Mucosa of descending colon (tissue), 3 donors: Measurements from ENCODE around the gene HS3ST3B1. TPM values are rescaled to one million over a fixed set of nuclear protein-coding genes. Genes with fewer than 3 reads are reported as not detected.

Source experiments
- ATAC-seq: fragments of 200-7000 bp; cut with Tn5 transposase; one replicate; pipeline ENCODE4 v1.9.1; 2020; ENCODE audit warnings: mild to moderate bottlenecking, moderate library complexity
- DNase-seq, 3 donors: peaks; one replicate each; pipeline ENCODE4 v3.0.0-alpha.2; 2020
- H3K36me3 ChIP-seq: fragments of 200-600 bp; one replicate; pipeline ENCODE4 v1.8.0; 2021; ENCODE audit warnings: low read depth, mild to moderate bottlenecking
- H3K4me1 ChIP-seq: fragments of 200-600 bp; one replicate; pipeline ENCODE4 v1.8.0; 2021; ENCODE audit warnings: low read depth, mild to moderate bottlenecking
- H3K4me3 ChIP-seq: fragments of 200-600 bp; one replicate; pipeline ENCODE4 v1.8.0; 2021; ENCODE audit warnings: mild to moderate bottlenecking
- H3K9me3 ChIP-seq: fragments of 200-600 bp; one replicate; pipeline ENCODE4 v1.8.0; 2021; ENCODE audit warnings: mild to moderate bottlenecking
- CTCF ChIP-seq: fragments of 200-600 bp; IDR thresholded peaks from one replicate; pipeline ENCODE4 v1.8.0; 2022; ENCODE audit warnings: antibody characterized with exemption, mild to moderate bottlenecking
- intact Hi-C, 2 donors: fragments of 100-400 bp; cut with DNase I in 1 of 2; cut with micrococcal nuclease in 1 of 2; formaldehyde crosslinking; loops; one replicate each; pipeline versions ENCODE4 v1.11.0 to v1.11.1; 2022; cut with DNase I, micrococcal nuclease
- total RNA-seq, 3 donors: library from RNA; stranded (reverse); fragmentation: NEBNext Ultra II Directional in 2 of 3; extraction: Animal tissue kit (Norgen Biotek cat#: 25700) in 2 of 3; gene quantifications; one replicate each; pipeline versions ENCODE4 v1.2.1 to v1.2.4, GENCODE V29; 2021 to 2023
- donor health status: DM: no; HTN: no; CAD: no; lungs with moderate emphysema.
- donor health status: DM: no; HTN: no; CAD: no.
- donor health status: DM: no; HTN: yes; CAD: no.

The HS3ST3B1 gene
- total RNA-seq, 3 donors from 2014 or later, result 1.4 to 1.6 (median 1.5) TPM

- ATAC-seq, result no peak
- Histone ChIP-seq H3K36me3 (no peaks in the 10 kb centered on the region), H3K4me1 (peaks cover 3% of the 10 kb centered on the region), H3K9me3 (no peaks in the 10 kb centered on the region), H3K4me3 (no peak overlapping the region)
- no peak for TF ChIP-seq CTCF
- no peak for DNase-seq
- intact Hi-C loops, result no loop called here
Observed at GRCh38 chr17:14320098-14320497, 19.2 kb downstream of the HS3ST3B1 start.

- TF ChIP-seq CTCF, result no peak
- no peak for ATAC-seq
- no peaks in the 10 kb centered on the region for H3K36me3 ChIP-seq
- H3K9me3 ChIP-seq, result no peaks in the 10 kb centered on the region
- H3K4me1 ChIP-seq, result peaks cover 3% of the 10 kb centered on the region
- DNase-seq, result no peak
- no peak overlapping the region for H3K4me3 ChIP-seq
- intact Hi-C loops, result no loop called here
Observed at GRCh38 chr17:14320734-14321475, 20.0 kb downstream of the HS3ST3B1 start.

GRCh38 chr17:14321476-14321949 is 20.6 kb downstream of the HS3ST3B1 start:
- intact Hi-C loops, result no loop called here
- no peaks in the 10 kb centered on the region for H3K9me3 ChIP-seq
- ATAC-seq, result no peak
- no peak for DNase-seq
- H3K4me1 ChIP-seq, result peaks cover 3% of the 10 kb centered on the region
- H3K4me3 ChIP-seq, result no peak overlapping the region
- TF ChIP-seq CTCF, result no peak
- no peaks in the 10 kb centered on the region for H3K36me3 ChIP-seq

GRCh38 chr17:14321980-14322776 is 21.3 kb downstream of the HS3ST3B1 start:
- no peak for ATAC-seq
- Histone ChIP-seq H3K4me1 (peaks cover 3% of the 10 kb centered on the region), H3K4me3 (no peak overlapping the region), H3K36me3 (no peaks in the 10 kb centered on the region), H3K9me3 (no peaks in the 10 kb centered on the region)
- DNase-seq, result no peak
- intact Hi-C loops, result no loop called here
- no peak for TF ChIP-seq CTCF

GRCh38 chr17:14323522-14323981 is 22.7 kb downstream of the HS3ST3B1 start:
- Histone ChIP-seq H3K36me3 (no peaks in the 10 kb centered on the region), H3K9me3 (no peaks in the 10 kb centered on the region), H3K4me1 (peaks cover 3% of the 10 kb centered on the region), H3K4me3 (no peak overlapping the region)
- no peak for ATAC-seq
- no peak for TF ChIP-seq CTCF
- intact Hi-C loops, result no loop called here
- DNase-seq, result no peak
